ENCODE results near the gene ZNF341.

Gene ZNF341

DNA sequence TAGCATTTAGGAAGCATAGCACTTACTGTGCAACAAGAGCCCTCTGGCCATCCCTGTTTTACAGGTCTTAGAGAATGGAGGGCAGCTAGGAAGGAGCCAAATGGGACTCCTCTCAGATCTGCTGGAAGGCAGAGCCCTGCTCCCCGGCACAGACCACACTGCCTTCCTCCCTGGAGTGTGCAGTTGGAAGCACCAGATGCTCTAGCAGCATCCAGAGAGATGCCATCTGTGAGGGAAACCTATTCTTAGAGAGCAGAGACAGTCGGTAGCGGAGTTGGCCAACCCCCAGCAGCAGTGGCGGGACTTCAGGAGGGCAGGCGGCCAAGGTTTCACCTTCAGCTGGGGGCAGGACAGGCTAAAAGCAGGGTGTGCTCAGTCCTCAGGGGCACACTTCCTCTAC is 28.9 kb upstream of the ZNF341 start:
- DNase-seq (ENCODE audit: low read depth), result no peak

DNA sequence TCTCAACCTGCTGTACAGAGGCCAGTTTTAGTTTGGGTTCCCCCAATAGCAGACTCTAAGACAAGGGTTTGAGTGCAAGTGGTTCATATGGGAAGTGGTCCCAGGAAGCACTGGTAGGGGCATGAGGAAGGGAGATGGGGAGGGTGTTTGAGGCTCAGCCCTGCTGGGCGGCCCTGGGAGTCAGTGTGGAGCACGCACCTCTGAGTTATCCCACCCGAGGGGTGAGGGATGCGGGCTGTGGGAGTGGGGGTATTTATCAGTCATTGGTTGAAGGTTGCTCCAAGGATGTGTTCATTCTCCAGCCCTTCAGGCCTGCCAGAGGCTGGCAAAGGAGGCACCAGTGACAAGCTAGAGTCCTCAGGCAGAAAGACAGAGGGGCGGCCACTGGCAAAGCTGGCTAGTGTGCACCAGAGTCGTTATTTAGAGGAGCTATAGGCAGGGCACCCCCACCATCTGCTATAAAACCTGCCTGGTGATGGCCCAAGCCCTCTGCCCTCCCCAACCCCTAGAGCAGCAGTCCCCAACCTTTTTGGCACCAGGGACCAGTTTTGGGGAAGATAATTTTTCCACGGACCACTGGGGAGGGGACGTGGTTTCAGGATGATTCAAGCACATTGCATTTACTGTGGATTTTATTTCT is 28.2 kb upstream of the ZNF341 start:
- no peak for DNase-seq (ENCODE audit: low read depth)

DNA sequence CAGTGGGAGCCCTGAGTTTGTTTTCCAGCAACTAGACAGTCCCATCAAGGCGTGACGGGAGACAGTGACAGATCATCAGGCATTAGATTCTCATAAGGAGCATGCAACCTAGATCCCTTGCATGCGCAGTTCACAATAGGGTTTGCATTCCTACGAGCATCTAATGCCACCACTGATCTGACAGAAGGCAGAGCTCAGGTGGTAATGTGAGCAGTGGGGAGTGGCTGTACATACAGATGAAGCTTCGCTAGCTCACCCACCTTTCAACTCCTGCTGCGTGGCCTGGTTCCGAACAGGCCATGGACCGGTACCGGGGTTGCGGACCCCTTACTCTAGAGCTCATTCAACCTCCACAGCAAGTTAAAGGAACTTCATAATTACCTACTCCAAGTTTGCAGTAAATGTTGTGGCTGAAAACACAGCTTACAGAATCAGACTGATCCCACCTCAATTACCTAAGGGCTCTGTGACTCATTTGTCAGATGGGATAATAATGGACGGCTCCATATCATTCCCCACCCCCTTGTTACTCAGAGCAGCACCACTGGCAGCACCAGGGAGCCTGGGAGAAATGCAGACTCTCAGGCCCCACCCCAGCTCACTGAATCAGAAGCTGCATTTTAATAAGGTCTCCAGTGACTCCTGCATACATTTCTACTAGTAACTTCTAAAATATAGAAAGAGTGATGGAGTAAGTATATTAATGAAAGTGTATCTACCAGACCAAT is 27.4 kb upstream of the ZNF341 start:
- DNase-seq (ENCODE audit: low read depth), result no peak

DNA sequence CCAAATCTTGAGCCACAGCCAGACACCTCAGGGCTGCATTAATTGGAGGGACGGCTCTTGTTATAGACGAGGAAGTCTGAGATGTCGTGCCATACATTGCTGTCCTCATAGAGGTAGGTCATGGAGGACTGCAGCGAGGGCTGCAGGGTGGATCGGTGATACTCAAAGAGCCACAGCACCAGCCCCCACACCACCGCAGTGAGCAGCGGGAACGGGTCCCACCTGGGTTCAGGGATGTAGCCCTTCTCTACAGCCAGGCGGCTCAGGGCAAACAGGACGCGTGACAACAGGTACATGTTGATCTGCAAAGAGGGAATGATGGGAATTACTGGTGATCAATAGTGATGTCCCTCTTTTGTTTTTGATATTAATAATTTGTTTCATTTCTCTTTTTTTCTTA is 24.1 kb upstream of the ZNF341 start:
- DNase-seq (ENCODE audit: low read depth), result no peak

DNA sequence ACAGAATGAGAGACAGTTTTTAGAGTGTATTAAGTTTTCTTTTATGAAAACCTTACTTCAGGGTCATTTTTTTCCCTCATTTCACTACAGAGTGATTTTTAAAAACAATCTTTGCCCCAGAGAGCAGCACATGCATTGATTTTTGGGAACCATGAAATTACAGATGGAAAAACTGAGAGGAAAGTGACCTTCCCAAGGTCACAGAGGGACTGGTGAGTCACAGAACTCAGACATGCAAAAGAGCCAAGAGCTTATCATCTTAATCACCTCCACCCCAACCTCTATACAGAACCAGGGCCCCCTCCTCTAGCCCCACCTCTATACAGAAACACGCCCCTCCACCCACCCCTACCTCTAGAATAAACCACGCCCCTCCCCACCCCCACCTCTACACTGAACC is 22.4 kb upstream of the ZNF341 start:
- DNase-seq (ENCODE audit: low read depth), result no peak

DNA sequence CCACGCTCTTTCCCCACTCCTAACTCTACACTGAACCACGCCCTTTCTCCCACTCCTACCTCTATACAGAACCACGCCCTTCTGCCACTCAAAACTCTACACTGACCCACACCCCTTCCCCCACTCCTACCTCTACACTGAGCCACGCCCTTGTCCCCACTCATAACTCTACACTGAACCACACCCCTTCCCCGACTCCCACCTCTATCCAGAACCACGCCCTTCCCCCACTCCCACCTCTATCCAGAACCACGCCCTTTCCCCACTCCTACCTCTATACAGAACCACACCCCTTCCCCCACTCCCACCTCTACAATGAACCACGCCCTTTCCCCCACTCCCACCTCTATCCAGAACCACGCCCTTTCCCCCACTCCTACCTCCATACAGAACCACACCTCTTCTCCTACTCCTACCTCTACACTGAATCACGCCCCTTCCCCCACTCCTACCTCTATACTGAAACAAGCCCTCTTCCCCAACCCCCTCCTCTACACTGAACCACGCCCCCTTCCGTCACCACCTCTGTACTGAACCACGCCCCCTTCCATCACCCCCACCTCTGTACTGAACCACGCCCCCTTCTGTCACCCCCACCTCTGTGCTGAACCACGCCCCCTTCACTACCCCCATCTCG is 21.8 kb upstream of the ZNF341 start:
- no peak for DNase-seq (ENCODE audit: low read depth)

DNA sequence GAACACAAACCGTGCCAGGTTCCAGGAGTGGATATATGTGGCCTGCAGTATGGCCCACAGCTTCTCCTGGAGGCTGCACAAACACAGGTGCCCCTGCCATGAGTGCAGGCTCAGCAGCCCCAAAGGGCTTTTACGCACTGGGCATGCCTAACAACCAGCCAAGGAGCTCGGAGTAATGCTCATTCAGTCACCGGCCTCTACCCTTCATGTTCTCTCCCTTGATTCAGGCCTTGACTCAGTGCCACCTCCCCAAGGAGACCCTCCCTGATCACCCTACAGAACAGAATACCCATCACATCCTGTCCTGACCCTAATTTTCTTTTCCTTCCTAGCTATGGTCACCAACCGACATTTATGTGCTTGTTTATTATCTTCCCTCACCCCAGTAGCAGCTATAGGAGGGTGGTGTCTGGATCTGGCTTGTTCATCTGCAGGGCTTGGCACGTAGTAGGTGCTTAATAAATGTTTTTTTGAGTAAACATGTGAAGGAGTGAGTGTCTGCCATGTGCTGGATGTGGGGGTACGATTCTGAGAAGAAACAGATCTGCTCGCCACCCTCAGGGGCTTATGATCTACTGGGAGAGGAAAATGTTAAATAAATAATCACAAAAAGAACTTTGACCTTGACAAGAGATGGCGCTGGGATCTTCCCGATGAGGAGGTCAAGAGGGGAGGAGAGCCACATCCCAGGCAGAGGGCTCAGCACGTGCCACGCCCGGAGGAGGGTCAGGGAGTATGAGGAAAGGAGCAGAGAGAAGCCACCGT is 20.9 kb upstream of the ZNF341 start:
- no peak for DNase-seq (ENCODE audit: low read depth)

DNA sequence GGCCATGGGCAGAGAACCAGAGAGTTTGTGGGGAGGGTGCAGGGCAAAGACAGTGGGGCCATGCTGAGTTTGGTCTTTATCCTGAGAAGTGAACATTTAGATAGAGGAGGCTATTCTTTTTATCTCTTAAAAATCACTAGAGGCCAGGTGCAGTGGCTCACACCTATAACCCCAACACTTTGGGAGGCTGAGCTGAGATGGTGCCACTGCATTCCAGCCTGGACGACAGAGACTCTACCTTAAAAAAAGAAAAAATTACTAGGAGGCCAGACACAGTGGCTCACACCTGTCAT is 20.4 kb upstream of the ZNF341 start:
- DNase-seq (ENCODE audit: low read depth), result no peak

DNA sequence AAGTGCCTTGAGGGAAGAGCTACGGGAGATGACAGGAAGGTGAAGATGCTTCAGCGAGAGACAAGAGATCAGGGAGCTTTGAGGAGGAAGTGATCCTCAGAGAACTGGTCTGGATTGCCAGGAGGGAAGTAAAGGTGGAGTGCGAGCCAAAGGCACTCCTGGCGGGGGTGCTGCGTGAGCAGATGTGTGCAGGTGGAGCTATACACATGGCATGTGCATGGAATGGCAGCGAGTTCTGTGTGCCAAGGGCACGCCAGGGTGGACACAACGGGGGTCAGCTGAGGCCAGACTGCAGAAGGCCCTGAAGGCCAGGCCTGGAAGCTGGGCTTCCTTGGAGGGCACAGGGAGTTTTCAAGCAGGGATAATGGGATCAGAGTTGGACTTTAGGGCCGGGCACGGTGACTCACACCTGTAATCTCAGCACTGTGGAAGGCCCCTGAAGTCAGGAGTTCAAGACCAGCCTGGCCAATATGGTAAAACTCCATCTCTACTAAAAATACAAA is 17.9 kb upstream of the ZNF341 start:
- no peak for DNase-seq (ENCODE audit: low read depth)

DNA sequence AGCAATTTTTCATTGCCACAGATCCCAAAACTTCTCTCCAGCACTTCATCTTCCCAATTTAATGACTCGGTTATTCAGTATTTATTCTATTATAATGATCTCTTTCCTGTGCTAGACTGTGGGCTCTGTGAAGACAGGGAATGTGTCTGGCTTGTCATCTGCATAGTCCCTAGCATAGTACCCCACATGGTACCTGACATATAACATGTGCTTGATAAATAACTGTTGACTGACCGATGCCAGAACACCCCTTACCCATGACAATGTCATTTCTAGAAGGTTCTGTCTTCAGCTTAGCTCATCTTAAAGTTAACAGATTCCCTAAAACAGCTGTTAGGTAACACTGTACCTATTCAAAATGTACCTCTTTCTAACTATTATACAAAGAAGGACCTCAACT is 15.3 kb upstream of the ZNF341 start:
- no peak for DNase-seq (ENCODE audit: low read depth)

DNA sequence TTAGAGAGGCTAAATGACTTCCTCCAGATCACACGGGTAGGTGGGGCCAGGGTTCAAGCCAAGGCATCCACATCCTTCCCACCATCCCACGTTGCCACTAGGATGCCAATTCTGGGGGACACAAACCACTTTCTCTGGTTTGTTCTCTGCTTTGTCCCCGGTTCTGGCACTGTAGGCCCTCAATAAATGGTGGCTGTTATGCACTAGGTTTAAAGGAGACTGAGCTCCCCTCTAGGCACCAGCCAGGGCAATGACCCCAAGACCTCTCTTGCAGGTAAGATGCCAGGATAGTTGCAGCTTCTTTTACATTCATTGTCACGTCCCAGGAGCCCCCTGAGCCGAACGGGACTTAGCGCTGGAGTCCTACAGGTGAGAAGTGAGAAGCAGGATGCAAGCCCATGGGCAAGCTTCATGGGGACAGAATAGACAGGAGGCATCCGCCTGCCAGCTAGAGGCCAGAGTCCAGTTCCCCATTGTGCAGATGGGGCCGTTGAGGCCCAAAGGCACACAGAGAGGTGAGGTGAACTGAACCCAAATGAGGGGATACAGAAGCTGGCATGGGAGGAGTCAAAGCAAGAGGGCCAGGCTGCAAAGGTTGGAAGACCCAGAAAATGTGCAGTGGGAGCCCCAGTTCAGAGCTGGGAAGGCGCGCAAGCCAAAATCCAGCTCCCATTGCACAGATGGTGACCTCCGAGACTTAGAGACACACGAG is 12.4 kb upstream of the ZNF341 start:
- DNase-seq (ENCODE audit: low read depth), result no peak

DNA sequence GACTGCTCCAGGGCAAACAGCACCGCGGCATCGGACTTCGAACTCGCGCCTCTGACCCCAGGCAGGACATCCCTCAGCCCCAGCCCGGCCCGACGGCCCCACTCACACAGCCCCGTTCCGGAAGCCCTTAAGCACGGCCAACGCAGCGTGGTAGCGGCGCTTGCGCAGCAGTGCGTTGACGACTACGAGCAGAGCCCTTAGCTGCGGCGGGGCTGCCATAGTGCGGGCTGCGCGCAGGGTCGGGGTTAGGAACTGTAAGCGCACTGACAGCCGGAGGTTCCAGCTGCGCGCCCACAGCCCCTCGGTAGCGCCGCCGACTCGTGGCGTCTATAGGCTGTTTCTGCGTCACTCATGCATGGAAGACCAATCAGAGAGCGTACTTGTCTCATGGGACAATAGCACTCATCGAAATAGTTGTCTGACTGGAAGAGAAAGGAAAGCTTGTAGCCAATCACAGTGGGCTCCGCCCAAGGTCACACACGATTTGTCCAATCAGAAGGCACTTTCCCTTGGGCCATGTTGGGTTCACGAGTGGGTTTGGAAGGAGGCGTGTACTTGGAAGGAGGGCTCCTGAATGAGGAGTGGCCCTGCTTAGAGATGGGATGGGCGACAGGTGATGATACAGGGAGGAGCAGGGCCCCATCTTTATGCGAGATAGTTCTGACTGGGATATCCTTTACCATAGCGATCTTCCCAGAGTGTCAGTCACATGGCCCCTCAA is 11.6 kb upstream of the ZNF341 start, which contains the start of gene PXMP4:
Gene PXMP4 (minus strand): TSS at position 322 of the 721 bp plus-strand sequence. CDS start 103 bp downstream, at position 219.
- DNase-seq (ENCODE audit: low read depth), result peak; percentile 78

DNA sequence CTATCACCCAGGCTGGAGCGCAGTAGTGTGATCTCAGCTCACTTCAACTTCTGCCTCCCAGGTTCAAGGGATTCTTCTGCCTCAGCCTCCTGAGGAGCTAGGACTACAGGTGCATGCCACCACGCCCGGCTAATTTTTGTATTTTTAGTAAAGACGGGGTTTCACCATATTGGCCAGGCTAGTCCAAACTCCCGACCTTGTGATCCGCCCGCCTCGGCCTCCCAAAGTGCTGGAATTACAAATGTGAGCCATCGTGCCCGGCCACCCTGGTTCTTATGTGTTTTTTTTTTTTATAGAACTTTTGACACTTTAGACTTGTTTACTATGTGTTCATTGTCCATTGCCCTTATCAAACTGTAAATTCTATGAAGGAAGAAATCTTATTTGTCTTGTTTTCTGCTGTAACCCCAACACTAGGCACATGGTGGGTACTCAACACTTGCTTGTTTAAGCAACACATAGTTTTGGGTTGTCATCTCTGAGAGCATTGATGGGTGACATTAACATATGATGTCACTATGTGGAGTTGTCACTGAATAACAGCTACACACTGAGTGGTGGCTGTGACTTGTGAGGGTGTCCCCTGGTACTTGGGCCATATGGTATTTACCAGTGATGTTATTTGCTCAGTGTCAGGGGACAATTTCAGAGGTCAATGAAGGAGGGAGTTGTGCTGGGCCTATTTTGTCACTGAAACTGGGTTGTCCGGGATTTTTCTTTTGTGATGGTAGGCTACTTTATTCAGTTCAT is 10.2 kb upstream of the ZNF341 start:
- no peak for DNase-seq (ENCODE audit: low read depth)

DNA sequence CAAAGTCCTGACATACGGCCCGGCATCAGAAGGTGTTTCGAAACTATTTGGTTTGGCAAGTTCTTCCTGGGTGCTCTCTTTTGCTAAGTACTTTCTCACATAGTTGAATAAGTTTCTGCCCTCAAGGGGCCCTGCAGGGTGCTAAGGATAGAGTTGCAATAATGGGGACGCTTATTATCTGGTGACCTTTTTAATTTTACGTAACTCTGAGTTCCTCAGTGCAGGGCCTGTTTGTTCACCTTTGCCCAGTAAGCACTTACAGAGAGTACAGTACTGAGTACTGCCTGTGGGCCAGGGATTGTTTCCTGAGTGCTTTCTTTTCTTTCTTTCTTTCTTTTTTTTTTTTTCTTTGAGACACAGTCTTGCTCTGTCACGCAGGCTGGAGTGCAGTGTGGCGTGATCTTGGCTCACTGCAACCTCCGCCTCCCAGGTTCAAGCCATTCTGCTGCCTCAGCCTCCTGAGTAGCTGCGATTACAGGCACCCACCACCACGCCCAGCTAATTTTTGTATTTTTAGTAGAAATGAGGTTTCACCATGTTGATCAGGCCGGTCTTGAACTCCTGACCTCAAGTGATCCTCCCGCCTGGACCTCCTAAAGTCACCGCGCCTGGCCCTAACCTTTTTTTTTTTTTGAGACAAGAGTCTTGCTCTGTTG is 7.2 kb upstream of the ZNF341 start:
- no peak for DNase-seq (ENCODE audit: low read depth)

DNA sequence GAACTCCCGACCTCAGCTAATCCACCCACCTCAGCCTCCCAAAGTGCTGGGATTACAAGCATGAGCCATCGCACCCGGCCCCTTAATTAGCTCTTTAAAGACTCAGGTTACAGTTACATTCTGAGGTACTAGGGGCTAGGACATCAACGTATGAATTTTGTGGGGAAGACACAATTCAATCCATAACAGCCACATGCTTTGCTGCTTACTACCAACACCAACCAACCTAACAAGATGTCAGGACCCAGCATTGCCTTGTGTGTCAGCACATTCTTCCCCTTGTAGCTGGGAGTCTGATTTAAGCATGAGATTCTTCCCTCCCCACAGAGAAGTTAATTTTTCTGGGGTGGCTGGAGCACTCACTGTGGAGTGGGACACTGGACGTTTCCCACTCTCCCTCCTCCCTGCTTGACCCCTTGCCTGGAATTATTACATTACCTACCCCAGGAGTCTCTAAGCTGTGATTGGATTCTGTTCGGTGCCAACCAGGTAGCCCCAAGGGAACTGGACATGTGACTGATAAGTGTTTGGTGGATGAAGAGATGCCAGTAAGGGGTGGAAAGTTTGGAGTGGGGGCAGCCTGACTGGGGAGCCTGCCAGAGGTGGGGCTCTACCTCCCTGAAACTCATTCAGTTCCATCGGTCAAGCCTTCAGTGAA is 6.1 kb upstream of the ZNF341 start:
- DNase-seq (ENCODE audit: low read depth), result no peak

DNA sequence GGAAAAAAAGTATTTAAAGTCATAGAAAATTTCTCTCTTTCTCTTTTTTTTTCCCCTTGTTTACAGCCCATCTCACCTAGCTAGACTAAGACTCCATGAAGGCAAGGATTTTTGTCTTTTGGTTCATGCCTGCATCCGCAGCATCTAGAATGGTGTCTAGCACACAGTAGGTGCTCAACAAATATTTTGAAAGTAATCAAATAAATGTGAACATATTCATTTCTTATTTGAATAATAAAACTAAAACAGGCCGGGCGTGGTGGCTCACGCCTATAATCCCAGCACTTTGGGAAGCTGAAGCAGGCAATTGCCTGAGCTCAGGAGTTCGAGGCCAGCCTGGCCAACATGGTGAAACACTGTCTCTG is 4.7 kb upstream of the ZNF341 start:
- DNase-seq (ENCODE audit: low read depth), result no peak

DNA sequence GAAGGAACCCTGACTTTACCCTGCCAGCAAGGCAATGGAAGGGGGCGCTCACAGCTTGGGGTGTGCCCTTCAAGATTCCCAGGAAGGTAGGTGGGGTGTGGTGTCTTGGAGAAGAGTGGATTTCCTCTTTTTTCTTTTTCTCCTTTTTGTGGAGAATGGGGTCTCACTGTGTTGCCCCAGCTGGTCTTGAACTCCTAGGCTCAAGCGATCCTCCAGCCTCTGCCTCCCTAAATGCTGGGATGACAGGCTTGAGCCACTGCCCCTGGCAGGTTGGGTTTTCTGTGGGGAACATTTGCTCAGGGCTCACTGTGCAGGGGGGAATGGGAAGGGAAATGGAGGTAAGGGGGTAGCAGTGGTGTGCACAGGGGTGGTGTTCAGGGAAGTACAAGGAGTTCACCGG is 4.0 kb upstream of the ZNF341 start:
- DNase-seq (ENCODE audit: low read depth), result no peak

DNA sequence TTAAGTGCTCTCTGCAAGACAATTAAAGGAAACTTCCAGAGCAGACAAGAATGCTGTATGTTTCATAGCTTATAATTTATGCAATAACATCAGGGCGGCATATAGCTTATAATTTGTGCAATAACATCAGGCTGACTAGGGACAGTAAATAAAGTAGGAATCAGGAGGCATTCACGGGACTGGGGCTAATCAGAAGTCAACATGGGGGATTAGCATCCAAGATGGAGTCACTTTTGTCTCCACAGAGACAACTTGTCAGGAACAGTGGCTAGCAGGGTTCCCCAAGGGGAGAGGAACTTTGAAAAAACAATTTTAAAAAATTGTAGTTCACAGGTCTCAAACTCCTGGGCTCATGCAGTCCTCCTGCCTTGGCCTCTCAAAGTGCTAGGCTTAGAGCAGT is 3.3 kb upstream of the ZNF341 start:
- DNase-seq (ENCODE audit: low read depth), result no peak

DNA sequence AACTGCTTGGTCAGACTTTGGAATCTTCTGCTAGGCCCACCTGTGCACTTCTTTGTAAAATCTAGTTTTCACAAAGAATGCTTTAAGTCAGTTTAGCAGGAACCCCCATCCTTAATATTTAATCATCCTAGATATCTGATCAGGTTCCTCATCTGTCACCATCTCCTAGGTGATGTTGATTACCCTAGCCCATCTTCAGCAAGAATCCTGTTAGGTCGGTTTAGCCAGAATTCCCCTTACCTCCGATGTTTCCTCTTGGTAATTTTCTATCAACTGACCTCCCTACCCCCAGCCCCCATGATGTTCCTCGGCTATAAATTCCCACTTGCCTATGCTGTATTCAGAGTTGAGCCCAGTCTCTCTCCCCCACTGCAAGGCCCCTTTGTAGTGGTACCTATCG is 2.7 kb upstream of the ZNF341 start:
- no peak for DNase-seq (ENCODE audit: low read depth)

Data from stimulated activated CD8-positive, alpha-beta memory T cell treated with anti-CD3 and anti-CD28 coated beads, Interleukin-12 subunit alpha, Interleukin-12 subunit beta, amount 100 ng/mL, for 1 hour (primary cell).